GM12878 (cell line): ENCODE results near the gene ARHGAP15. TPM values are rescaled to one million over a fixed set of nuclear protein-coding genes. Genes with fewer than 3 reads are reported as not detected.
A peak's percentile ranks its signal among the peaks of the same experiment; 100 is the strongest.

ENCODE experiments used
- ATAC-seq: fragments of 200-7000 bp; cut with Tn5 transposase; 3 replicates; pipeline ENCODE4 v1.9.1; 2020; ENCODE audit warnings: mild to moderate bottlenecking, moderate library complexity
- BruUV-seq: library from RNA; stranded (reverse); fragments of 400-500 nt; replicated peaks from 2 replicates; lab custom pipeline; 2021; lab: Mats Ljungman, UMichigan
- CTCF ChIA-PET: fragments of 300-600 bp; sonication (Branson Sonifier 250); formaldehyde crosslinking; extraction: SDS; loops from one replicate; lab custom pipeline; 2021; ENCODE audit warnings: inconsistent platforms; lab: Yijun Ruan, JAX
- POLR2A ChIA-PET: fragments of 350-600 bp; formaldehyde crosslinking; extraction: SDS; loops from one replicate; lab custom pipeline; 2021; ENCODE audit warnings: inconsistent platforms; lab: Charles Lee
- RAD21 ChIA-PET: fragments of 300-600 bp; sonication (Branson Sonifier 250); formaldehyde crosslinking; loops from one replicate; lab custom pipeline; 2023; ENCODE audit warnings: antibody characterized with exemption; ENCODE audit not compliant: unreplicated experiment; lab: Charles Lee
- SMC1A ChIA-PET: fragments of 300-600 bp; sonication (Branson Sonifier 250); formaldehyde crosslinking; loops from one replicate; lab custom pipeline; 2023; ENCODE audit not compliant: unreplicated experiment, uncharacterized antibody; lab: Charles Lee
- DNase-seq: peaks from one replicate; pipeline ENCODE4 v3.0.0-alpha.2; 2011; ENCODE audit warnings: low read depth, low spot score
- FAIRE-seq: peaks from 3 replicates; lab custom pipeline; 2011; peaks lifted over from hg19 to GRCh38; lab: Jason Lieb, UNC
- H2AFZ ChIP-seq: 2 replicates; pipeline ENCODE4 v1.6.0; 2011; ENCODE audit warnings: low read depth, low read length, control low read depth; ENCODE audit not compliant: control insufficient read depth
- H3K27ac ChIP-seq: 2 replicates; pipeline ENCODE4 v1.5.1; 2011; ENCODE audit warnings: control low read depth; ENCODE audit not compliant: control insufficient read depth, insufficient read depth
- H3K27me3 ChIP-seq, 2 experiments: replicated peaks in 1 of 2; 2 replicates each; pipeline versions ENCODE4 v1.6.0 to v1.6.1; 2011; ENCODE audit warnings: low read length in 1 of 2; ENCODE audit not compliant: control insufficient read depth in 2 of 2, insufficient read depth in 2 of 2
- H3K36me3 ChIP-seq, 2 experiments: 2 replicates each; pipeline ENCODE4 v1.5.1; 2011; ENCODE audit warnings: low read length in 1 of 2; ENCODE audit not compliant: control insufficient read depth in 2 of 2, insufficient read depth in 2 of 2
- H3K4me1 ChIP-seq: 2 replicates; pipeline ENCODE4 v1.6.1; 2011; ENCODE audit warnings: mild to moderate bottlenecking, low read length, moderate library complexity, mixed read lengths; ENCODE audit not compliant: control insufficient read depth, insufficient read depth
- H3K4me2 ChIP-seq: 2 replicates; pipeline ENCODE4 v1.6.0; 2011; ENCODE audit warnings: control low read depth; ENCODE audit not compliant: control insufficient read depth, insufficient read depth
- H3K4me3 ChIP-seq: fragments of 200-600 bp; sonication (generic); 2 replicates; pipeline ENCODE4 v1.5.1; 2016
- H3K79me2 ChIP-seq: 2 replicates; pipeline ENCODE4 v1.6.0; 2011; ENCODE audit warnings: low read length; ENCODE audit not compliant: control insufficient read depth, insufficient read depth
- H3K9ac ChIP-seq: 2 replicates; pipeline ENCODE4 v1.8.0; 2011; ENCODE audit warnings: low read length, control low read depth, mixed read lengths; ENCODE audit not compliant: control insufficient read depth, insufficient read depth
- H3K9me3 ChIP-seq: replicated peaks from 3 replicates; pipeline ENCODE4 v1.5.1; 2011; ENCODE audit warnings: mild to moderate bottlenecking, low read length; ENCODE audit not compliant: control insufficient read depth, insufficient read depth
- H4K20me1 ChIP-seq: 2 replicates; pipeline ENCODE4 v1.6.0; 2011; ENCODE audit not compliant: control insufficient read depth, insufficient read depth
- CHD1 ChIP-seq: IDR thresholded peaks from 2 replicates; pipeline ENCODE4 v1.6.1; 2012; ENCODE audit warnings: low read depth, low read length, improper control_type of control experiment
- CHD4 ChIP-seq: fragments of 200-600 bp; sonication (generic); IDR thresholded peaks from 2 replicates; pipeline ENCODE4 v1.6.1; 2016; ENCODE audit warnings: mild to moderate bottlenecking
- EED ChIP-seq: sonication (generic); IDR thresholded peaks from 2 replicates; pipeline ENCODE4 v1.6.1; 2016; ENCODE audit warnings: antibody characterized with exemption, low read depth
- FOXK2 ChIP-seq: fragments of 450-650 bp; IDR thresholded peaks from 2 replicates; pipeline ENCODE4 v1.6.1; 2017; ENCODE audit warnings: mild to moderate bottlenecking, moderate library complexity
- HDAC2 ChIP-seq: fragments of 200-600 bp; sonication (generic); IDR thresholded peaks from 2 replicates; pipeline ENCODE4 v1.6.1; 2017
- IRF4 ChIP-seq: IDR thresholded peaks from 2 replicates; pipeline ENCODE4 v1.6.1; 2011; ENCODE audit warnings: low read depth, low read length
- KDM1A ChIP-seq: fragments of 200-600 bp; sonication (generic); IDR thresholded peaks from 2 replicates; pipeline ENCODE4 v1.6.1; 2016; ENCODE audit warnings: borderline replicate concordance
- MYC ChIP-seq: IDR thresholded peaks from 2 replicates; pipeline ENCODE4 v1.6.1; 2011; ENCODE audit warnings: mild to moderate bottlenecking, low read length, moderate library complexity, inconsistent platforms; ENCODE audit not compliant: insufficient read depth, insufficient replicate concordance, insufficient read length, severe bottlenecking
- NFYB ChIP-seq: IDR thresholded peaks from 2 replicates; pipeline ENCODE4 v1.6.1; 2011; ENCODE audit warnings: low read depth, mild to moderate bottlenecking, low read length, improper control_type of control experiment, moderate library complexity; ENCODE audit not compliant: insufficient read depth
- RCOR1 ChIP-seq: conservative IDR thresholded peaks from 2 replicates; pipeline ENCODE4 v1.6.1; 2012; ENCODE audit warnings: low read depth, low read length, improper control_type of control experiment
- SUPT20H ChIP-seq: IDR thresholded peaks from 2 replicates; pipeline ENCODE4 v1.6.1; 2011; ENCODE audit warnings: low read depth, mild to moderate bottlenecking, low read length, moderate library complexity, borderline replicate concordance; ENCODE audit not compliant: control insufficient read depth
- YY1 ChIP-seq: IDR thresholded peaks from 2 replicates; pipeline ENCODE4 v1.6.1; 2011; ENCODE audit warnings: low read depth, mild to moderate bottlenecking, low read length
- ZZZ3 ChIP-seq: IDR thresholded peaks from 2 replicates; pipeline ENCODE4 v1.6.1; 2011; ENCODE audit warnings: low read depth; ENCODE audit not compliant: control insufficient read depth, insufficient read length
- in situ Hi-C: fragments of 300-500 bp; cut with MboI; formaldehyde crosslinking; loops from 9 replicates; pipeline ENCODE4 v1.14.3; 2018; ENCODE audit warnings: mixed read lengths
- intact Hi-C: fragments of 100-400 bp; cut with micrococcal nuclease; formaldehyde crosslinking; loops from one replicate; pipeline ENCODE4 v1.14.2; 2022; ENCODE audit not compliant: unreplicated experiment
- polyA plus RNA-seq, 11 experiments: library from polyadenylated mRNA; depleted of rRNA in 4 of 11; unstranded in 6 of 11; stranded (reverse) in 5 of 11; fragments of >200 nt; fragmentation: Nextera tagmentation in 4 of 11; fragmentation: Illumina TruSeq in 1 of 11; extraction: Ambion mirVana in 4 of 11; extraction: Trizol in 1 of 11; gene quantifications; 1 replicate in 1 of 11; 2 replicates in 10 of 11; pipeline versions ENCODE4 v1.2.1 to v1.2.3, GENCODE V29; 2011 to 2016; ENCODE audit warnings: inconsistent platforms in 2 of 11, missing spikeins in 2 of 11, low read depth in 1 of 11
- total RNA-seq, 4 experiments: library from RNA; depleted of rRNA in 3 of 4; stranded (reverse); fragments of >200 nt in 3 of 4; fragmentation: Illumina TruSeq in 1 of 4; extraction: Trizol in 1 of 4; gene quantifications; 2 replicates each; pipeline versions ENCODE4 v1.2.1 to v1.2.3, GENCODE V29; 2013 to 2021
- TF ChIP-seq, protein P1 (sequence below): fragments of 450-650 bp; IDR thresholded peaks from 2 replicates; pipeline ENCODE4 v1.6.1; 2018; ENCODE audit warnings: mild to moderate bottlenecking, low read depth, moderate library complexity; ENCODE audit not compliant: partially characterized antibody
- TF ChIP-seq, protein P2 (sequence below): fragments of 450-650 bp; IDR thresholded peaks from 2 replicates; pipeline ENCODE4 v1.6.1; 2017; ENCODE audit warnings: antibody characterized with exemption, mild to moderate bottlenecking, moderate library complexity
- TF ChIP-seq, protein P3 (sequence below): IDR thresholded peaks from 2 replicates; pipeline ENCODE4 v1.6.1; 2011; ENCODE audit warnings: mild to moderate bottlenecking, low read depth, low read length, moderate library complexity; ENCODE audit not compliant: insufficient replicate concordance

Gene ARHGAP15
- total and polyA plus RNA-seq, 10 of the 15 experiments (the other 5 are each of a cell fraction or from before 2014, with no cell fraction given) = 38.0 to 92.6 (median 66.7) TPM

DNA sequence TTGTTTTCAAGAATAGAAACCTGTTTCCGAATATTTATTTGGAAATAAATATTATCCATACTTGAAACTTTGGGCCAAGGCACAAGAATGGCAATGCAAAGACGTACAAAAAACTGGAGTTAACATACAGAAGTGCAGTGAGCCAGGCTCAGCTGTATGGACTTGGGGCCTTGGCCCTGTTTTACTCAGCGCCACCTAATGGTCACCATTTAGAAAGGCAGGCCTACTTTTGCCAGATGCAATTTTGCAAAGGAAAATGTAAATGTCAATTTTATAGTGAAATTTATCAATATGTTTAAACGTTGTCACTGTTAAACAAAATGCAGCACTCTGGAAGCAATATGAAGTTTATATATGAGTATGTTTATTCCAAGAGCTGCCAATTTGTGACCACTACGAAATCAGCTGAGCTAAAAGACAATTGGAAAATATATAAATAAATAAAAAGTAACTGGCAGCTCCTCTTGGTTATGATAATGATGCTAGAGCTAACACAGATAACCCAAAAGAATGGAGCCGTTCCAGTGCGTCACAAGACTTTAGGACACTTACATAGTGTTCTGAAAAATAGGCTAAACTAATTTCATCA, 155.0 kb downstream of the ARHGAP15 start (continued):
- TF ChIP-seq, protein P1, sequence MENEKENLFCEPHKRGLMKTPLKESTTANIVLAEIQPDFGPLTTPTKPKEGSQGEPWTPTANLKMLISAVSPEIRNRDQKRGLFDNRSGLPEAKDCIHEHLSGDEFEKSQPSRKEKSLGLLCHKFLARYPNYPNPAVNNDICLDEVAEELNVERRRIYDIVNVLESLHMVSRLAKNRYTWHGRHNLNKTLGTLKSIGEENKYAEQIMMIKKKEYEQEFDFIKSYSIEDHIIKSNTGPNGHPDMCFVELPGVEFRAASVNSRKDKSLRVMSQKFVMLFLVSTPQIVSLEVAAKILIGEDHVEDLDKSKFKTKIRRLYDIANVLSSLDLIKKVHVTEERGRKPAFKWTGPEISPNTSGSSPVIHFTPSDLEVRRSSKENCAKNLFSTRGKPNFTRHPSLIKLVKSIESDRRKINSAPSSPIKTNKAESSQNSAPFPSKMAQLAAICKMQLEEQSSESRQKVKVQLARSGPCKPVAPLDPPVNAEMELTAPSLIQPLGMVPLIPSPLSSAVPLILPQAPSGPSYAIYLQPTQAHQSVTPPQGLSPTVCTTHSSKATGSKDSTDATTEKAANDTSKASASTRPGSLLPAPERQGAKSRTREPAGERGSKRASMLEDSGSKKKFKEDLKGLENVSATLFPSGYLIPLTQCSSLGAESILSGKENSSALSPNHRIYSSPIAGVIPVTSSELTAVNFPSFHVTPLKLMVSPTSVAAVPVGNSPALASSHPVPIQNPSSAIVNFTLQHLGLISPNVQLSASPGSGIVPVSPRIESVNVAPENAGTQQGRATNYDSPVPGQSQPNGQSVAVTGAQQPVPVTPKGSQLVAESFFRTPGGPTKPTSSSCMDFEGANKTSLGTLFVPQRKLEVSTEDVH = no peak
- TF ChIP-seq HDAC2 (no peak), CHD1 (no peak), IRF4 (no peak)

DNA sequence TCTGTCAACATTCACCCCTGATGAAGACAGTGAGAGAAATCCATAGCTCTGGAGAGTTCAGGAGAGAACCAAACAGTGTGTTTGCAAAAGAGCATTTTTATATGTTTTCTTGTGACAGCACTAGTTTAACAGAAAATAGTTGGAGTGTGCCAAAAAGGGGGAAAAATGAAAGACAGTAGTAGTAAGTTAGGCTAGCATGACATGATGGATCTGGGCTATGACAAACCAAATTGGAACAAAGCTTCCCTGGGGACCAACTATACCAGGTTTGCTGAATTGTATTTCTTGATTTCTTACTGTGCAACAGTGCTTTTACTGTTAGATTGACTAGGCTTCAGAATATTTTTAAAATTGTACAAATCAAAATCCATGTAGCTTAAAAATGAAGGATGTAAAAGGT, 159.8 kb downstream of the ARHGAP15 start:
- Histone ChIP-seq H3K9ac (no peak overlapping the region), H3K79me2 (no peaks in the 10 kb centered on the region), H2AFZ (no peak overlapping the region), H4K20me1 (no peaks in the 10 kb centered on the region), H3K4me3 (no peak overlapping the region), H3K4me1 (no peaks in the 10 kb centered on the region), H3K4me2 (no peak overlapping the region), H3K27ac (no peak overlapping the region), H3K36me3 (peaks cover 0 to 3% of the 10 kb centered on the region in 2 experiments; a peak in 1 of 4 replicates), H3K9me3 (no peaks in the 10 kb centered on the region), H3K27me3 (no peaks in the 10 kb centered on the region)
- CTCF ChIA-PET = interaction anchor here (0.6 to 12.8 kb wide), 6 partner anchors 9 to 178 kb away, joined by 3 to 100 read pairs (median 4); no protein-coding TSS in a partner anchor
- SMC1A ChIA-PET = interaction anchor here (1.0 to 1.7 kb wide), 2 partner anchors 9 to 178 kb away, joined by 4 to 6 read pairs; no protein-coding TSS in a partner anchor
- RAD21 ChIA-PET = interaction anchor here (0.9 kb wide), 1 partner anchor 178 kb away, joined by 4 read pairs; no protein-coding TSS in a partner anchor
- in situ Hi-C loops (no loop called here), intact Hi-C loops (no loop called here)
- DNase-seq (no peak), FAIRE-seq (peak; percentile 47), ATAC-seq (no peak)
- BruUV-seq = no TSS peak
- POLR2A ChIA-PET = no interaction called here
- TF ChIP-seq, protein P2, sequence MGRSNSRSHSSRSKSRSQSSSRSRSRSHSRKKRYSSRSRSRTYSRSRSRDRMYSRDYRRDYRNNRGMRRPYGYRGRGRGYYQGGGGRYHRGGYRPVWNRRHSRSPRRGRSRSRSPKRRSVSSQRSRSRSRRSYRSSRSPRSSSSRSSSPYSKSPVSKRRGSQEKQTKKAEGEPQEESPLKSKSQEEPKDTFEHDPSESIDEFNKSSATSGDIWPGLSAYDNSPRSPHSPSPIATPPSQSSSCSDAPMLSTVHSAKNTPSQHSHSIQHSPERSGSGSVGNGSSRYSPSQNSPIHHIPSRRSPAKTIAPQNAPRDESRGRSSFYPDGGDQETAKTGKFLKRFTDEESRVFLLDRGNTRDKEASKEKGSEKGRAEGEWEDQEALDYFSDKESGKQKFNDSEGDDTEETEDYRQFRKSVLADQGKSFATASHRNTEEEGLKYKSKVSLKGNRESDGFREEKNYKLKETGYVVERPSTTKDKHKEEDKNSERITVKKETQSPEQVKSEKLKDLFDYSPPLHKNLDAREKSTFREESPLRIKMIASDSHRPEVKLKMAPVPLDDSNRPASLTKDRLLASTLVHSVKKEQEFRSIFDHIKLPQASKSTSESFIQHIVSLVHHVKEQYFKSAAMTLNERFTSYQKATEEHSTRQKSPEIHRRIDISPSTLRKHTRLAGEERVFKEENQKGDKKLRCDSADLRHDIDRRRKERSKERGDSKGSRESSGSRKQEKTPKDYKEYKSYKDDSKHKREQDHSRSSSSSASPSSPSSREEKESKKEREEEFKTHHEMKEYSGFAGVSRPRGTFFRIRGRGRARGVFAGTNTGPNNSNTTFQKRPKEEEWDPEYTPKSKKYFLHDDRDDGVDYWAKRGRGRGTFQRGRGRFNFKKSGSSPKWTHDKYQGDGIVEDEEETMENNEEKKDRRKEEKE = no peak
- TF ChIP-seq YY1 (no peak), EED (no peak), NFYB (no peak), MYC (no peak), SUPT20H (no peak), ZZZ3 (no peak), CHD4 (no peak), RCOR1 (no peak), FOXK2 (no peak), KDM1A (no peak)
- TF ChIP-seq, protein P3, sequence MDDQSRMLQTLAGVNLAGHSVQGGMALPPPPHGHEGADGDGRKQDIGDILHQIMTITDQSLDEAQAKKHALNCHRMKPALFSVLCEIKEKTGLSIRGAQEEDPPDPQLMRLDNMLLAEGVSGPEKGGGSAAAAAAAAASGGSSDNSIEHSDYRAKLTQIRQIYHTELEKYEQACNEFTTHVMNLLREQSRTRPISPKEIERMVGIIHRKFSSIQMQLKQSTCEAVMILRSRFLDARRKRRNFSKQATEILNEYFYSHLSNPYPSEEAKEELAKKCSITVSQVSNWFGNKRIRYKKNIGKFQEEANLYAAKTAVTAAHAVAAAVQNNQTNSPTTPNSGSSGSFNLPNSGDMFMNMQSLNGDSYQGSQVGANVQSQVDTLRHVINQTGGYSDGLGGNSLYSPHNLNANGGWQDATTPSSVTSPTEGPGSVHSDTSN = no peak
